ENCODE measurements around the gene MYL12B.
A peak's percentile ranks its signal among the peaks of the same experiment; 100 is the strongest.
"Not testable (repeated sequence)": the region's sequence is repeated elsewhere in the genome, so short reads cannot be mapped to it uniquely, and the experiment has no call there.

MYL12B gene

DNA sequence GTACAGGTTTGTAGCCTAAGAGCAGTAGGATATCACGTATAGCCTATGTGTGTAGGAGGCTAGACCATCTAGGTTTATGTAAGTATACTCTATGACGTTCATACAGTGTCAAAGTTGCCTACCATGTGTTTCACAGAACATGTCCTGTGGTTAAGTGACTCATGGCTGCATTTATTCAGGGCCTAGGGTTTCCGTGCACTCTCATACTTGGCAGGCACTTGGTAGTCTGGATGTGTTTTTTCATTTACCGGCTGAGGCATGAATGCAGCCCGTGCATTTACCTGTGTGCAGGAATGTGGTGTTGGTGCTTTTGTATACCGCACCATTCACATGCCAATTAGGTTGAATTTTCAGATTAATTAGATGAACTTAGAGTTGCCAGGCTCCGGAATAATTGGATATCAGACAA lies 43.4 kb downstream of the MYL12B start:
- DNase-seq, result peak; percentile 47

DNA sequence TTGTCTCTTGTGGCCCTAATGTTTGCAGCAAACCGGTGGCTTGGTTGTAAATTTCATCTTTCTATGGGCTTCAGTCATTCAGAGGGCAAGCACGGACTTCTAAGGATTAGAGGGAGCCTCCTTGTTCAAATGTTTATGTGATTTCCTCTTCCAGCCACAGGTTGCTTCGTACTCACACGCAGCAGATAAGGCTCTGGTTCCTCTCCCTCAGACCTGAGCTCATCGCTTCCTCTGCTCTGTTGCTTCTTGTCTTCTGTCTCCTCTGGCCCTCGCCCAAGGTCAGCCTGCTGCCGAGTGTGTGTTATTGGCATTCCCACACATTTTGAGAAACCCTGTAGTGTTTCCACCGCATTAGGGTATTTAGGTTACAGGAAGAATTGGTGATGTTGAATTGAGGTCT lies 44.0 kb downstream of the MYL12B start:
- DNase-seq, result no peak

DNA sequence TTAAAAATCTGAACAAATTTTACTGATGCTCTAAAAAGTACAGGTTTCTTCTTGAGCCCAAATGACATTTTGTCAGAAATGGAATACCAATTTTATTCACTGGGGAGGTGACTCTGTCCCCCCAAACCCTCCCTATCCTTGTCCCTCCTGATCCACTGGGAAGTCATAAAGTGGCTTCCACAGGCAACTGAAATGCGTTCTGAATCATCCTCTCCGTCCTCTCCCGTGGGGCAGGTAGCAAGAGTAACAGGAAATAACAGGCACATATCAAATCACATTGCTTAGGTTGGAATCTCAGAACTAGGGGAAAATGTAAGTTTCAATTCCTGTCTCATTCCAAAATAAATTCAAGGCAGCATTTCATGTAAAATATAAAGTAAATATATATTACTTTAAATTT lies 44.5 kb downstream of the MYL12B start:
- DNase-seq, result no peak

DNA sequence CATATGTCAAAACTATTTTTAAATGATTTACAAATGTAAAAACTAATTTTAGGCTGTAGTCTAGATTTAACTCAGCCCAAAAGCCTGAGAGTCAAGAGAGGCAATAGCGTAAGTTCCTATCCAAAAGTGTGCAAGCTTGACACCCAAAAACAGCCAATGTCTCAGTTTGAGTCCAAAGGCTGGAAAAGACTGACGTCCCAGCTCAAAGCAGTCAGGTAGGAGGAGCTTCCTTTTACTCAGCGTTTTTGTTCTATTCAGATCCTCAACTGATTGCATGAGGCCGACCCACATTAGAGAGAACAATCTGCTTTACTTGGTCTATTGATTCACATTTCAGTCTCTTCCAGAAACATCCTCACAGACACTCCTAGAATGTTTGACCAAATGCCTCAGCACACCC lies 51.8 kb downstream of the MYL12B start:
- DNase-seq, result no peak

DNA sequence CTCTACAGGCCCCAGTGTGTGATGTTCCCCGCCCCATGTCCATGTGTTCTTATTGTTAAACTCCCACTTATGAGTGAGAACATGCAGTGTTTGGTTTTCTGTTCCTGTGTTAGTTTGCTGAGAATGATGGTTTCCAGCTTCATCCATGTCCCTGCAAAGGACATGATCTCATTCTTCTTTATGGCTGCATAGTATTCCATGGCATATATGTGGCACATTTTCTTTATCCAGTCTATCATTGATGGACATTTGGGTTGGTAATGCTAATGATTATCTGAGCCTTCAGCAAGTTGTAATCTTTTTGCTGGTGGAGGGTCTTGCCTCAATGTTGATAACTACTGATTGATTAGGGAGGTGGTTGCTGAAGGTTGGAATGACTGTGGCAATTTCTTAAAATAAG lies 53.4 kb downstream of the MYL12B start:
- not testable (repeated sequence) for DNase-seq

DNA sequence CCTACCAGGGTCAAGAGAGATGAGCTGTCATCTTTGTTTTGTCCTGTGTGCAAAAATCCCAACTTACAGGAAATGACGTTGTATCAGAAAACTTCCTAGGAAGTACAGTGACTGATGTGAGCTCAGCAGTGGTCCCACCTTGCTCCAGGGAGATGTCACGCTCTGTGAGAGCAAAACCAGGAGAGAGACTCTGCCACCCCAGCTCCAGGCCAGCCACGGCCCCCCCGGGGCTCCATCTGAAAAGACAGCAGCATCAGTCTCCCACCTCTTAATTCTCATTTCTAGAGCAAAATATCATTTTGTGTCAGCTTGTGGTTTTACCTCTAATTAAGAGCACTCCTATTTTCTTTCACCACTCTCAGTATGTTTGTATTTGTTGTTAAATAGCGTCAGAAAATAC lies 57.5 kb downstream of the MYL12B start:
- DNase-seq, result peak; percentile 55

DNA sequence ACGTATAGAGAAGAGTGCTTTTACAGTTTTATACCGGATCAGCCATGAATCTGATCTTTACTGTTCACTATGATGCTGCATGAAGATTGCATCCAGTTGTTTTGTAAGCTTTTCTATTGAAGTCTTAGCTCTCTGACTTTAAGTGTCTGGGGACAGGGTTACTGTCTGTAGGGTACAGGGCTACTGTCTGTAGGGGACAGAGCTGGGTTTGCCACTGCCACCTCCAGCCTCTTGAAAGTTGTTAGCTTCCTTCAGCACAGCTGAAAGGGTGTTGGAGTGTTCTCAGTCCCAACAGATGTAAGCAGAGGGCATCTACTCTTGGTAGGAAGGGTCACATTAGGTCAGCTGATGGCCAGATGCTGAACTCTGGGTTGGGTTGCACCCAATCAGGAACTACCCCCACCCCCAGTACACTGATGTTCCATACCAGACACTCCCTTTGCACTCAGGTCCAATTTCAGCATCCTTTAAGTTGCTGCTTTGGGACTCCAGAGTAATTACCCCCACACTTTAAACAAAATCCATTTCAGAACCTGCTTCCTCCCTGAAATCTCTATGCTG lies 58.0 kb downstream of the MYL12B start:
- DNase-seq, result no peak

DNA sequence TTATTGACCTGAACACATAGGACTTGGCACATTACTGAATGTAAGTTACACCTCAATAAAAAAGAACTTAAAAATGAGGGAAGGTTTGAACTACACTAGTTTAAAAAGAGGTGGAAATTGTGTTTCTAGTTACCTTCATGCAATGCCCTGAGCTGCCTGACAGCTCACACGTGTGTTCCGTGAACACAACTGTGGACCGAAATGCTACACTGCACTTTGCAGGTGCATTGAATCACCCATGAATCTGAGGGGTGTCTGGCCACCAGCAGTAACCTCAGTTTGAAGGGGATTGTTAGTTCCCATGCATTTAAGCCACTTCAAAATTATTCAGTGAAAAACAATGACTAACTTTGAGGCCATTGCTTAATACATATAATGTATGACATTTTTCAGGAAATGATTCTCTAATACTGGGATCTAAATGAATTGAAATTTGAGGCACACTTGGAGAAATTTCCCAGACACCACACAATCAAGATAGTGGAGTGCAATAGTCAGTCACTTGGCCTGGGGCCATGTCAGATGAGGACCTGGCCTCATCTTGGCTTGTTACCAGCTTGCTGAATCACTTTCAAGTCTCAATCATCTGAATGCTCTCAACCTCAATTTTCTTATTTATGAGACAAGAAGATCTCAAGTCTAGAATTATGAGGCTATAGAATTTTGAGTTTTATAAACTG lies 59.3 kb downstream of the MYL12B start:
- peak; percentile 44 for DNase-seq

DNA sequence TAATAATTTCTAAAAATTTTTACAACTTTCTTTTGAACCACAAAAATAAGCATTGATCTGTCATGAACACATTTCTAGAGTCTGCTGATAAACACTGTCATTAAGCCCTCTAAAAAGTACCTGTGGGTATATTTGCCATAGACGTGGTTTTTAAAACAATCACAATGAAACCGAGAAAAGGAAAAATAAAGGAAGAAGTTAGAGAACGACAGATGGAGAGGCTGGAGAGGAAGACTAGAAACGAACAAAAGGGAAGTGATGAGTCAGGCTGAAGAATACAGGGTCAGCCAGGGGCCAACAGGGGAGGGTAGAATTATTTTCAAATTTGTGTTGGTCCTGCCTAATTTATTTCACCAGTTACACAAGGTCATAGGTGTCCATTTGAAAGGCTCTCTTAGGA lies 62.0 kb downstream of the MYL12B start:
- DNase-seq, result no peak

All from stimulated activated CD8-positive, alpha-beta memory T cell treated with anti-CD3 and anti-CD28 coated beads, Interleukin-4, amount 100 ng/mL, for 48 hours (primary cell).